GM19238 (cell line): Measurements from ENCODE around the gene S1PR2.
"Not testable (repeated sequence)": the region's sequence is repeated elsewhere in the genome, so short reads cannot be mapped to it uniquely, and the experiment has no call there.

Experiments used
- DNase-seq: peaks from one replicate; pipeline ENCODE4 v3.0.0; 2011; ENCODE audit warnings: low spot score; ENCODE audit not compliant: insufficient read length

The S1PR2 gene

DNA sequence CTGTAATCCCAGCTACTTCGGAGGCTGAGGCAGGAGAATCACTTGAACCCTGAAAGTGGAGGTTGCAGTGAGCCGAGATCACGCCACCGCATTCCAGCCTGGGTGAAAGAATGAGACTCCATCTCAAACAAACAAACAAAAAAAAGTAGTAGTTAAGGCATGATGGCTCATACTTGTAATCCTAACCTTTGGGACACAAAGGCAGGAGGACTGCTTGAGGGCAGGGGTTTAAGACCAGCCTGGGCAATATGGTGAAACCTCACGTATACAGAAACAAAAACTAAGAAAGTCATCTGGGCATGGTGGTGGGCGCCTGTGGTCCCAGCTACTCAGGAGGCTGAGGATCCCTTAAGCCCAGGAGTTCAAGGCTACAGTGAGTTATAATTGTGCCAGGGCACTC is 38.2 kb downstream of the S1PR2 start:
- no peak for DNase-seq

DNA sequence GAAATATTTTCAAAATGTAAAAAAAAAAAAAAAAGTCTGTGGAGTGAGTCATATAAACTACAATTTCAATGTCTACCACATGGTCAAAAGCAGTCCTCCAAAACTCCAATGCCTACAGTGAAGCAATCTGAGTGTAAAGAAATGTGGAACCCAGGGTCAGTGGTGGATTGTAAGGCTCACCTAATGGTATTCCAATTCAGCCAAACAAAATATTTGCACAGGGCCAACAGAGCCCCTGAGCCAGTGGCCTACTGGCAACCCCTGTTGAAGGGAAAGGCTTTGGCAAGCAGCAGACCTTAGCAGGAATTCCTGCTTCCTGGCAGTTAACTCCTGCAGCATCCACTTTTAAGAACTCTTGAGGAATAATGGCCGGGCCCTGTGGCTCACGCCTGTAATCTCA is 39.8 kb downstream of the S1PR2 start:
- DNase-seq, result no peak

GRCh38 chr19:10190026-10190425 is 41.1 kb downstream of the S1PR2 start:
- DNase-seq, result no peak

- DNase-seq, result no peak
These were observed 41.5 kb downstream of the S1PR2 start for GRCh38 chr19:10189616-10190015.

DNA sequence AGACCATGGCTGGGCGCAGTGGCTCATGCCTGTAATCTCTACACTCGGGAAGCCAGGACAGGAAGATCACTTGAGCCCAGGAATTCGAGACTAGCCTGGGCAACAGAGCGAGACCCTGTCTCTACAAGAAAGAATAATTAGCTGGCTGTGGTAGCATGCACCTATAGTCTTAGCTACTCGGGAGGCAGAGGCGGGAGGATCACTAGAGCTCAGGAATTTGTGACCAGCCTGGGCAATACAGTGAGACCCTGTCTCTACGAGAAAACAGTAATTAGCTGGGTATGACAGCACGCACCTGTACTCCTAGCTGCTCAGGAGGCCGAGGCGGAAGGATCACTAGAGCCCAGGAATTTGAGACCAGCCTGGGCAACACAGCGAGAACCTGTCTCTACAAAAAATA is 43.8 kb downstream of the S1PR2 start:
- no peak for DNase-seq

DNA sequence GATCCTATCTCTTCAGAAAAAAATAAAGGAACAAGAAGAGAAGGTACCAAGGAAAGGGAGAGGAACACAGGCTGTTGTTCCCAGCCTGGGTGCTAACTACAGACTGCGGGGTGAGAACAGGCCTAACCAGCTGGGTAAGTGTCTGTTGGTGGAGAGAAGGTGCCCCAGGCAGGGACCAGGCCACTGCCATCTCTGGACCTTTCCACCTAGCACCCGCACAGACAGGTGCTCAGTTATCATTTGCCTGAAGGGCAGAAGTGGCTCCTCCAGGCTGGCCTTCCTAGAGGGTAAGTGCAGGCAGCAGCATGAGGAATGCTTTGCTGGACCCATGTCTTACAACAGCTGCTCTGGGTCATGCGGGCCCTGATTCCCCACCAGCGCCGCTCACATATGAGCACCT is 46.5 kb downstream of the S1PR2 start:
- DNase-seq, result no peak

DNA sequence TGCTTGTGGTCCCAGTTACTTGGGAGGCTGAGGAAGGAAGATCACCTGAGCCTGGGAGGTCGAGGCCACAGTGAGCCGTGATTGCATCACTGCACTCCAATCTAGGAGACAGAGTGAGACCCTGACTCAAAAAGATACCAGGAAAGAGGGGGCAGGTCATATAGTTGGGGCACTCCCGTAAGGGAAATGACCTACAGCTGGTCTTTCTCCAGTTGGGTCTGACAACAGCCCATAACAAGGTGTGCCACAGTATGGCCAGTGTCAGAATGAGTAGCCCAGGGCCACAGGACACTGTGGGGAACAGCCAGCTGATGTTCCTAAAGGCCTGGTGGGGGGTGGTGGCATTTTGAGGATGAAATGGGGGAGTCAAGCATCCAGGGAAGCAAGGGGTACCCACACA is 47.2 kb downstream of the S1PR2 start:
- DNase-seq, result no peak

GRCh38 chr19:10182847-10183246 is 48.3 kb downstream of the S1PR2 start:
- DNase-seq, result no peak

DNA sequence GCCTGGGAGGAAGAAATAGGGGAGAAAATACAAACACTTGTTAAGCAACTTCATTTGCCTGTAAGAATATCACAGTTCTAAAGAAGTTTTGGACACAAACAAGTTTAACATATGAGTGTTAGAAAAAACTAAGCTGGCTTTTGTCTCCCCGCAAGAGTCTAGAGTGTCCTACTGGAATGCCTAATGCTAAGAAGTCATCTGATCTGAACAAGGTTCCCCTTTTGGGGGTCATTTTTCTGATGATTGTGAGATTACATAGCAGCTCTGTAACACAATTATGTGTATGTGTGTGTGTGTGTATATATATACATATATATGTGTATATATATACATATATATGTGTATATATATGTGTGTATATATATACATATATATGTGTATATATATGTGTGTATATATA is 49.1 kb downstream of the S1PR2 start:
- no peak for DNase-seq

GRCh38 chr19:10180459-10180858 is 50.7 kb downstream of the S1PR2 start:
- DNase-seq, result no peak

- not testable (repeated sequence) for DNase-seq
These were observed 51.1 kb downstream of the S1PR2 start for GRCh38 chr19:10180024-10180423.

GRCh38 chr19:10173527-10173926 is 57.6 kb downstream of the S1PR2 start:
- no peak for DNase-seq
